Neural cell (in vitro differentiated cells): ENCODE measurements around the gene GRPEL2. TPM values are rescaled to one million over a fixed set of nuclear protein-coding genes. Genes with fewer than 3 reads are reported as not detected.
A peak's percentile ranks its signal among the peaks of the same experiment; 100 is the strongest.

Experiments
- H2AFZ ChIP-seq: fragments of 200-600, 300-800 bp; sonication (generic), shearing (Covaris generic); 2 replicates; pipeline ENCODE4 v1.6.0; 2014; ENCODE audit warnings: low read depth, mild to moderate bottlenecking, antibody characterized with exemption, low read length, moderate library complexity
- H3F3A ChIP-seq: fragments of 200-600 bp; shearing (Covaris generic); 2 replicates; pipeline ENCODE4 v1.6.1; 2016; ENCODE audit warnings: mild to moderate bottlenecking, moderate library complexity, mixed read lengths, antibody characterized with exemption, low read length; ENCODE audit not compliant: insufficient read depth, poor library complexity, severe bottlenecking
- H3K27ac ChIP-seq: fragments of 200-600, 300-800 bp; sonication (generic), shearing (Covaris generic); 2 replicates; pipeline ENCODE4 v1.5.1; 2014; ENCODE audit warnings: mild to moderate bottlenecking, low read length, moderate library complexity
- H3K27me3 ChIP-seq: fragments of 300-800, 200-600 bp; sonication (generic), shearing (Covaris generic); 2 replicates; pipeline ENCODE4 v1.6.0; 2014; ENCODE audit warnings: mild to moderate bottlenecking, low read depth, low read length, moderate library complexity; ENCODE audit not compliant: insufficient read depth
- H3K36me3 ChIP-seq: fragments of 300-800, 200-600 bp; sonication (generic), shearing (Covaris generic); 2 replicates; pipeline ENCODE4 v1.5.1; 2014; ENCODE audit warnings: mild to moderate bottlenecking, antibody characterized with exemption, low read length, moderate library complexity; ENCODE audit not compliant: insufficient read depth
- H3K4me2 ChIP-seq: fragments of 300-800, 200-600 bp; sonication (generic), shearing (Covaris generic); 2 replicates; pipeline ENCODE4 v1.6.0; 2014; ENCODE audit warnings: mild to moderate bottlenecking, low read length
- H3K4me3 ChIP-seq: fragments of 300-800, 200-600 bp; sonication (generic), shearing (Covaris generic); 2 replicates; pipeline ENCODE4 v1.5.1; 2014; ENCODE audit warnings: mild to moderate bottlenecking, low read length, moderate library complexity
- H3K79me2 ChIP-seq: fragments of 200-600 bp; shearing (Covaris generic); replicated peaks from 2 replicates; pipeline ENCODE4 v1.6.0; 2014; ENCODE audit warnings: mild to moderate bottlenecking, low read length, moderate library complexity; ENCODE audit not compliant: insufficient read depth
- H3K9ac ChIP-seq: fragments of 300-800, 200-600 bp; sonication (generic), shearing (Covaris generic); 2 replicates; pipeline ENCODE4 v1.6.1; 2016; ENCODE audit warnings: mild to moderate bottlenecking, low read length, mixed read lengths
- H3K9me2 ChIP-seq: fragments of 200-600 bp; shearing (Covaris generic); 2 replicates; pipeline ENCODE4 v1.6.1; 2016; ENCODE audit warnings: mild to moderate bottlenecking, low read length, mixed read lengths; ENCODE audit not compliant: insufficient read depth
- H3K9me3 ChIP-seq: fragments of 200-600, 300-800 bp; sonication (generic), shearing (Covaris generic); 2 replicates; pipeline ENCODE4 v1.6.1; 2016; ENCODE audit warnings: mild to moderate bottlenecking, mixed run types, low read length, moderate library complexity, mixed read lengths
- H4K20me1 ChIP-seq: fragments of 200-600 bp; shearing (Covaris generic); 2 replicates; pipeline ENCODE4 v1.6.1; 2016; ENCODE audit warnings: mild to moderate bottlenecking, mixed run types; ENCODE audit not compliant: insufficient read depth
- EP300 ChIP-seq: fragments of 450-650 bp; conservative IDR thresholded peaks from 2 replicates; pipeline ENCODE4 v1.6.1; 2014; ENCODE audit warnings: antibody characterized with exemption, mild to moderate bottlenecking, moderate library complexity; ENCODE audit not compliant: poor library complexity, severe bottlenecking
- EZH2 ChIP-seq: fragments of 200-600, 300-800 bp; shearing (Covaris generic), sonication (generic); IDR thresholded peaks from 2 replicates; pipeline ENCODE4 v1.6.1; 2014; ENCODE audit warnings: antibody characterized with exemption, low read length, borderline replicate concordance, mild to moderate bottlenecking; ENCODE audit not compliant: insufficient read depth, poor library complexity, severe bottlenecking
- MXI1 ChIP-seq: fragments of 450-650 bp; conservative IDR thresholded peaks from 2 replicates; pipeline ENCODE4 v1.6.1; 2014; ENCODE audit warnings: antibody characterized with exemption, mild to moderate bottlenecking; ENCODE audit not compliant: poor library complexity, severe bottlenecking
- POLR2AphosphoS5 ChIP-seq: IDR thresholded peaks from 2 replicates; pipeline ENCODE4 v1.6.1; 2012
- RAD21 ChIP-seq: fragments of 450-650 bp; conservative IDR thresholded peaks from 2 replicates; pipeline ENCODE4 v1.6.1; 2014; ENCODE audit warnings: antibody characterized with exemption, mild to moderate bottlenecking, moderate library complexity
- SMC3 ChIP-seq: fragments of 450-650 bp; conservative IDR thresholded peaks from 2 replicates; pipeline ENCODE4 v1.6.1; 2014; ENCODE audit warnings: antibody characterized with exemption, mild to moderate bottlenecking, moderate library complexity; ENCODE audit not compliant: poor library complexity
- TAF1 ChIP-seq: IDR thresholded peaks from 2 replicates; pipeline ENCODE4 v1.6.1; 2012; ENCODE audit warnings: low read depth
- polyA plus RNA-seq: library from polyadenylated mRNA; depleted of rRNA; stranded (reverse); fragments of >200 nt; gene quantifications from 2 replicates; pipeline ENCODE4 v1.2.3, GENCODE V29; 2014
- TF ChIP-seq, protein P1 (sequence below): IDR thresholded peaks from 2 replicates; pipeline ENCODE4 v1.6.1; 2012; ENCODE audit warnings: borderline replicate concordance
- TF ChIP-seq, protein P2 (sequence below): fragments of 450-650 bp; IDR thresholded peaks from 2 replicates; pipeline ENCODE4 v1.5.1; 2014; ENCODE audit warnings: antibody characterized with exemption, mild to moderate bottlenecking, moderate library complexity; ENCODE audit not compliant: poor library complexity, severe bottlenecking

Gene GRPEL2
- polyA plus RNA-seq, 1 donor from 2014 or later, result 19.3 TPM

DNA sequence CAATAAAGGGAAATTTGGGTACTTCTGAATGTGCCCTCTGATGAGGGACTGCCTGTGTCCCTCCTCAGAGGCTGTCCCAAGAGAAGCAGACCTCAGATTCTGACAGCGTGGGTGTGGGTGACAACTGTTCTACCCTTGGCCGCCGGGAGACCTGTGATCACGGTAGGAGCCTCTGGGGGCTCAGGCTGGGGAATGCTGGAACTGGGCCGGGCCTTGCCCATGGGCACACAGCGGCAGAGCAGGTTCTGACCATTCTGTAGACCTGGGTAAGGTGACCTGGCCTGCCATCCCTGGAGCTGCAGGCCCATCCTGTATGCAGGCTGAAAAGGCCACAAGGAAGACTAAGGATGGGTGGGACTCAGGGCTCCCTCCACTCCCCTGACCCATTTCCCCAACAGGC lies 29.5 kb upstream of the GRPEL2 start:
- Histone ChIP-seq H3K79me2 (no peaks in the 10 kb centered on the region), H3K4me2 (no peak overlapping the region), H3F3A (no peaks in the 10 kb centered on the region), H3K27me3 (no peaks in the 10 kb centered on the region), H3K4me3 (no peak overlapping the region), H2AFZ (no peak overlapping the region), H3K9me2 (no peaks in the 10 kb centered on the region), H3K9ac (no peak overlapping the region), H3K36me3 (no peaks in the 10 kb centered on the region), H3K27ac (no peak overlapping the region), H3K9me3 (no peaks in the 10 kb centered on the region), H4K20me1 (no peaks in the 10 kb centered on the region)
- TF ChIP-seq MXI1 (no peak), SMC3 (no peak), EZH2 (no peak), TAF1 (no peak), EP300 (no peak), POLR2AphosphoS5 (no peak), RAD21 (no peak)
- TF ChIP-seq, protein P1, sequence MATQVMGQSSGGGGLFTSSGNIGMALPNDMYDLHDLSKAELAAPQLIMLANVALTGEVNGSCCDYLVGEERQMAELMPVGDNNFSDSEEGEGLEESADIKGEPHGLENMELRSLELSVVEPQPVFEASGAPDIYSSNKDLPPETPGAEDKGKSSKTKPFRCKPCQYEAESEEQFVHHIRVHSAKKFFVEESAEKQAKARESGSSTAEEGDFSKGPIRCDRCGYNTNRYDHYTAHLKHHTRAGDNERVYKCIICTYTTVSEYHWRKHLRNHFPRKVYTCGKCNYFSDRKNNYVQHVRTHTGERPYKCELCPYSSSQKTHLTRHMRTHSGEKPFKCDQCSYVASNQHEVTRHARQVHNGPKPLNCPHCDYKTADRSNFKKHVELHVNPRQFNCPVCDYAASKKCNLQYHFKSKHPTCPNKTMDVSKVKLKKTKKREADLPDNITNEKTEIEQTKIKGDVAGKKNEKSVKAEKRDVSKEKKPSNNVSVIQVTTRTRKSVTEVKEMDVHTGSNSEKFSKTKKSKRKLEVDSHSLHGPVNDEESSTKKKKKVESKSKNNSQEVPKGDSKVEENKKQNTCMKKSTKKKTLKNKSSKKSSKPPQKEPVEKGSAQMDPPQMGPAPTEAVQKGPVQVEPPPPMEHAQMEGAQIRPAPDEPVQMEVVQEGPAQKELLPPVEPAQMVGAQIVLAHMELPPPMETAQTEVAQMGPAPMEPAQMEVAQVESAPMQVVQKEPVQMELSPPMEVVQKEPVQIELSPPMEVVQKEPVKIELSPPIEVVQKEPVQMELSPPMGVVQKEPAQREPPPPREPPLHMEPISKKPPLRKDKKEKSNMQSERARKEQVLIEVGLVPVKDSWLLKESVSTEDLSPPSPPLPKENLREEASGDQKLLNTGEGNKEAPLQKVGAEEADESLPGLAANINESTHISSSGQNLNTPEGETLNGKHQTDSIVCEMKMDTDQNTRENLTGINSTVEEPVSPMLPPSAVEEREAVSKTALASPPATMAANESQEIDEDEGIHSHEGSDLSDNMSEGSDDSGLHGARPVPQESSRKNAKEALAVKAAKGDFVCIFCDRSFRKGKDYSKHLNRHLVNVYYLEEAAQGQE, result no peak
- TF ChIP-seq, protein P2, sequence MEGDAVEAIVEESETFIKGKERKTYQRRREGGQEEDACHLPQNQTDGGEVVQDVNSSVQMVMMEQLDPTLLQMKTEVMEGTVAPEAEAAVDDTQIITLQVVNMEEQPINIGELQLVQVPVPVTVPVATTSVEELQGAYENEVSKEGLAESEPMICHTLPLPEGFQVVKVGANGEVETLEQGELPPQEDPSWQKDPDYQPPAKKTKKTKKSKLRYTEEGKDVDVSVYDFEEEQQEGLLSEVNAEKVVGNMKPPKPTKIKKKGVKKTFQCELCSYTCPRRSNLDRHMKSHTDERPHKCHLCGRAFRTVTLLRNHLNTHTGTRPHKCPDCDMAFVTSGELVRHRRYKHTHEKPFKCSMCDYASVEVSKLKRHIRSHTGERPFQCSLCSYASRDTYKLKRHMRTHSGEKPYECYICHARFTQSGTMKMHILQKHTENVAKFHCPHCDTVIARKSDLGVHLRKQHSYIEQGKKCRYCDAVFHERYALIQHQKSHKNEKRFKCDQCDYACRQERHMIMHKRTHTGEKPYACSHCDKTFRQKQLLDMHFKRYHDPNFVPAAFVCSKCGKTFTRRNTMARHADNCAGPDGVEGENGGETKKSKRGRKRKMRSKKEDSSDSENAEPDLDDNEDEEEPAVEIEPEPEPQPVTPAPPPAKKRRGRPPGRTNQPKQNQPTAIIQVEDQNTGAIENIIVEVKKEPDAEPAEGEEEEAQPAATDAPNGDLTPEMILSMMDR, result no peak

GRCh38 chr5:149317281-149318048 lies 27.8 kb upstream of the GRPEL2 start:
- Histone ChIP-seq H3K4me2 (no peak overlapping the region), H3K9me2 (no peaks in the 10 kb centered on the region), H4K20me1 (no peaks in the 10 kb centered on the region), H3K36me3 (no peaks in the 10 kb centered on the region), H3K27me3 (no peaks in the 10 kb centered on the region), H3F3A (no peaks in the 10 kb centered on the region), H2AFZ (no peak overlapping the region), H3K4me3 (no peak overlapping the region), H3K79me2 (no peaks in the 10 kb centered on the region), H3K9ac (no peak overlapping the region), H3K9me3 (no peaks in the 10 kb centered on the region), H3K27ac (no peak overlapping the region)
- TF ChIP-seq, protein P2, result peak; percentile 87
- TF ChIP-seq, protein P1, result no peak
- TF ChIP-seq EZH2 (no peak), MXI1 (no peak), TAF1 (no peak), EP300 (no peak), RAD21 (peak; percentile 83), POLR2AphosphoS5 (no peak), SMC3 (peak; percentile 87)
